GM23248 (cell line): ENCODE results near the gene TPRG1L.

Source experiments
- EZH2 ChIP-seq: fragments of 200-600 bp; sonication (generic); IDR thresholded peaks from 2 replicates; pipeline ENCODE4 v1.6.1; 2018; ENCODE audit warnings: antibody characterized with exemption, mild to moderate bottlenecking; ENCODE audit not compliant: insufficient read depth, poor library complexity, severe bottlenecking
- EZH2phosphoT487 ChIP-seq: fragments of 200-600 bp; sonication (generic); IDR thresholded peaks from 2 replicates; pipeline ENCODE4 v1.6.1; 2018; ENCODE audit warnings: antibody characterized with exemption, moderate library complexity, mild to moderate bottlenecking, low read depth; ENCODE audit not compliant: insufficient read depth

GRCh38 chr1:3645666-3646355 lies 21.0 kb downstream of the TPRG1L start:
- no peak for TF ChIP-seq EZH2phosphoT487
- no peak for TF ChIP-seq EZH2
